Glomerular endothelial cell (primary cell): ENCODE measurements around the gene C2orf69. TPM values are rescaled to one million over a fixed set of nuclear protein-coding genes. Genes with fewer than 3 reads are reported as not detected.
A peak's percentile ranks its signal among the peaks of the same experiment; 100 is the strongest.
"Not testable (repeated sequence)": the region's sequence is repeated elsewhere in the genome, so short reads cannot be mapped to it uniquely, and the experiment has no call there.

Experiments used
- DNase-seq: peaks from one replicate; pipeline ENCODE4 v3.0.0-alpha.2; 2011; ENCODE audit warnings: low read depth, low spot score; ENCODE audit errors: extremely low read depth
- total RNA-seq: library from RNA; depleted of rRNA; stranded (reverse); fragments of >200 nt; gene quantifications from 2 replicates; pipeline ENCODE4 v1.2.3, GENCODE V29; 2015

The C2orf69 gene
- total RNA-seq, 1 donor from 2014 or later, result 9.7 TPM

DNA sequence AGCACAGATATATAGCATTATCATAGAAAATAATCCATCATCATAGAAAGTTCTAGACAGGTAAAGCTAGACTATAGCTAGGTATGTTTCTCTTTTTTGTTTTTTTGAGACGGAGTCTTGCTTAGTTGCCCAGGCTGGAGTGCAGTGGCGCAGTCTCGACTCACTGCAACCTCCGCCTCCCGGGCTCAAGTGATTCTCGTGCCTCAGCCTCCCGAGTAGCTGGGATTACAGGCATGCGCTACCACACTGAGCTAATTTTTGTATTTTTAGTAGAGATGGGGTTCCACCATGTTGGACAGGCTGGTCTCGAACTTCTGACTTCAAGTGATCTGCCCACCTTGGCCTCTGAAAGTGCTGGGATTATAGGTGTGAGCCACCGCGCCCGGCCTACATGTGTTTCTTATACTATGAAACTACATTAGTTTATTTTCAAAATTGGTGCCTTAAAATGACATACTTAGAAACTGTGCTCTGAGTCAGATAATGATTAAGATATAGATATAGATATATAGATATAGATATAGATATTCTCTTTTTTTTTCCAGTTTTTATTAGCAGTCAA is 1.5 kb downstream of the C2orf69 start:
- not testable (repeated sequence) for DNase-seq

DNA sequence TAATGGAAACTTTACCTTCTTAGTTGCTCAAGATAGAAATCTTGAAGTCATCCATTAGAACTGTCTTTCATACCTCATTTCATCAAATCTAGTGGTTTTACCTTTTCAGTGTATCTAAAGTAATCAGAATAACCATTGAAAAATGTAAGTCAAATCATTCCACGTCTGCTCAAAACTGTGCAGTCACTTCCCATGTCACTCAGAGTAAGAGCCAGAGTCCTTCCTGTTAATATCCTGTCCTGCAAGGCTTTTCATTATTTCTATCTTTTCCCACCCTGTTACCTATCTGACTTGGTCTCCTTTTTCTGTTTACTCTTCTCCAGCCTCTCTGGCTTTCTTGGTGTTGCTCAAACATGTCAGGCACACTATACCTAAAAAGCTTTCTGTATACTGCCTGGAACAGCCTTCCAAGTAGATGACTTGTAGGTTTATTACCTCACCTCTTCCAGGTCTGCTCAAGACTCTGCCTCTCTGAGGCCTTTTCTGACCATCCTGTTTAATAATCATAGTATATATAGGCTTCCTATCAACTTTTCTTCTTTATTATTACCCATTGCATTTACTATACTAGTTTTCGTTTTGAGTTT is 3.4 kb downstream of the C2orf69 start:
- no peak for DNase-seq

DNA sequence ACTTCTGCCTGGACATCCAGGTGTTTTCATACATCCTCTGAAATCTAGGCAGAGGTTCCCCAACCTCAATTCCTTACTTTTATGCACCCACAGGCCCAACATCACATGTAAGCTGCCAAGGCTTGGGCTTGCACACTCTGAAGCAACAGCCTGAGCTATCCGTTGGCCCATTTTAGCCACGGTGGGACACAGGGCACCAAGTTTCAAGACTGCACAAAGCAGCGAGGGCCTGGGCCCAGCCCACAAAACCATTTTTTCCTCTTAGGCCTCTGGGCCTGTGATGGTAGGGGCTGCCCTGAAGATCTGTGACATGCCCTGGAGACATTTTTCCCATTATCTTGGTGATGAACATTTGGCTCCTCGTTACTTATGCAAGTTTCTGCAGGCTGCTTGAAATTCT is 5.9 kb downstream of the C2orf69 start:
- no peak for DNase-seq

DNA sequence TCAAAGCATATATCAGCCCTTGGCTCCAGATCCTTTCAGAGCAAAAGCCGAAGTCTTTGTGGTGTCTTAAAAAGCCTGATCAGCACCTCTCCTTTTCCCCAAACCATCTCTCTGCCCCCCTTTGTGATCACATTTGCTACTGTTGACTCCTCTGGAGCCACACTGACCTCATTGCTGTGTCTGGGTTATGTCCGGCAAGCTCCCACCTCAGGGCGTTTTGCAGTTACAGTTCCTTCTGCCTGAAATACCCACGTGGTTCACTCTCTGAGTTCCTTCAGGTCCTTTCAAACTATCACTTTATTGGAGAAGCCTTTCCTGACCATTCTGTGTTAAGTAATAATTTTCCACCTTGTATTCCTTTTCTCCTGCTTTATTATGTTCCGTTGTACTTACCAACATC is 11.8 kb downstream of the C2orf69 start:
- DNase-seq, result no peak

DNA sequence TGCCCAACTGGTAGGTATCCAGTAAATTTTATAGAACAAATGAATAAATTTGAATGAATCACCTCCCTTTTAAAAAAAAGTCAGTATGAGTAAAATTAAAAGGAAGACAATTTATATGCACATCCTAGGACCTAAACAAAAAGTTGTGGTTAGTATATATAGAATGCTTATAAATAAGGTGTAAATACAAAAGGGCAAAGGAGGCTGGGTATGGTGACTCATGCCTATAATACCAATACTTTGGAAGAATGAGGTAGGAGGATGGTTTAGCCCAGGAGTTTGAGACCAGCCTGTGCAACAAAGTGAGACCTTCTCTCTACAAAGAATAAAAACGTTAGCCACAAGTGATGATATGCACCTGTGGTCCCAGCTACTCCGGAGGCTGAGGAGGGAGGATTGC is 12.8 kb downstream of the C2orf69 start:
- no peak for DNase-seq

DNA sequence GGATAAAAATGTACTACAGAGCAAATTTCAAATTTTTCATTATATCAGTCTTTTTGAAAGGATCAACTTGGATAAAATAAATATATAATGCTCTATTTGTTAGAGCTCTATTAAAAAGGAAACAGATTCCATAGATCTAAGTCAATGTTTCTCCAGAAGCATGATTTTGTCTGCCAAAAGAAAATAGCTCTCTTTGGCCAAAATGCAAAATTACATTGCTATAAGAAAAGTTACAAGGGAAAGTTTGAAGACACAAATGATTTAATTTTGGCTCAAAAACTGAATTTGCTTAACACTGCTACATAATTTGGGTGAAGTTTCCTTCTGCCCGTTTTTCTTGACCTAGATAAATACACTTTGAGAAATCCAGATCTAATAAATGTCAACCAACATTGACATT is 15.7 kb downstream of the C2orf69 start:
- DNase-seq, result no peak

DNA sequence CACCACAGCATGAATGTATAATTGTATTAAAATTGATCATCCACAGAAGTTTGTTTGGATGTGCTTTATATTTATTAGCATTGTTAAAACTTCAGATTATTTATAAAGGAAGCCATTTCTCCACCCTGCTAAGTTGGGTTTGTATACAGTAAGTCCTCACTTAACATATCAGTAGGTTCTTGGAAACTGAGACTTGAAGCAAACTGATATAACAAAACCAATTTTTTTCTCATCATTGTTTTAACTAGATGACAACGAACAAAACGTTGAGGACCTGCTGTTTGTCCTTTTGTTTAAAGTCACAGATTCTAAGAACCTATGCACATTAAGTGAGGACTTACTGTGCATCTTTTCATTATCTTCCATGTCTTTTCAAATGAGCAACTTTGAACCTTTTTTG is 17.1 kb downstream of the C2orf69 start:
- DNase-seq, result no peak

DNA sequence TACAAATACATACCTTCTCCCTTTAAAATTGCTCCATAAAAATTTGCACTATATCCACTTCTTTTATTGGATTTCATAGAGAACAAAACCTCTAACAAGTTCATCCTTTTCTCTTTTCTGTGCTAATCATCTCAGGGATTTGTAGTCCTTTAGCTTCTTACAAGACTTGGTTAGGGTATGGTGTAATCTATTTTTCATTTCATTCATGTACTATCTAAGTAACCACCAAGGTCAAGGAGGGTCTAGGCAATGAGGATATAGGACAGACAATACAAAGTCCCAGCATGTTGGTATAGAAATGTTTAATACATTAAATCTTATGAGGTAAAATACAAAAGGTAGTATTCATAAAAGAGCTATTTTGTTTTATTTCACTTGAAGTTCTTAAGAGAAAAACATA is 17.5 kb downstream of the C2orf69 start:
- DNase-seq, result no peak

DNA sequence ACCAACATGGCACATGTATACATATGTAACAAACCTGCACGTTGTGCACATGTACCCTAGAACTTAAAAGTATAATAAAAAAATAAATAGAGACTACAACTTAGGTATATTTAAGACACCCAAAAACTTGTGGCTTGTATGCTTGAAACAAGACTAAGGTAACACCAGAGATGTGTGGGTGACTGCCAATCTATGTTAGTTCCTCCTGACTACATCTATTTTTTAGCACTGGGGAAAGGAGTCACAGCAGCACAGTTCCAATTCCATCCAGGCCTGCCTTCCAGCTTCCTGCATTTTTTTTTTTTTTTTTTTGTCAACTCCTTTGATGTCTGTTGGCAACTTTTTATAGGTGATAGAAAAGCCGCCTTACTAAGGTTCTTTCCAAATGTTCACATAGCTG is 18.2 kb downstream of the C2orf69 start:
- DNase-seq, result no peak

DNA sequence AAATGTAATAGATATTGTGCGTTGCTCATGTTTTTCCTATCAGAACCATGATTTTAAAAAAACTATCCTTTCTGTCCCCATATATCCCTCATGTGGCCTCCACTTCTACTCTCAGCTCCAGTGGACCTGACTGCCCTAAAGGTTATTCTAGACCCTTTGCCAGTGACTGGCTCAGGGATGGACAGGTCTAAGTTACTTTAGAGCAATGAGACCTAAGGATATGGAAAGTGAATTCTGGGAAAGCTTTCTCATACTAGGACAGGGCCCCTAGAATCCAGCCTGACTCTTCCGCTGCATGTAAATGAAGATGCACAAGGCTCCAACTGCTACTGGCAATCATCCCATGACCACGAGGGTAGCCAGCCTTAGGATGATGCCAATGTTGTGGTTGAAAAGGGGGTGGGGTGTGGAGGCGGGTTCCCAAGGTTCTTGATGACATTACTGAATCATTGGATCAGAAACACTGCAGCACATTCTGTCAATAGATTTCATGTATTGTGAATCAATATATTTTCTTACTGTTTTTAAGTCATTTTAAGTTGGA is 21.3 kb downstream of the C2orf69 start:
- DNase-seq, result no peak

DNA sequence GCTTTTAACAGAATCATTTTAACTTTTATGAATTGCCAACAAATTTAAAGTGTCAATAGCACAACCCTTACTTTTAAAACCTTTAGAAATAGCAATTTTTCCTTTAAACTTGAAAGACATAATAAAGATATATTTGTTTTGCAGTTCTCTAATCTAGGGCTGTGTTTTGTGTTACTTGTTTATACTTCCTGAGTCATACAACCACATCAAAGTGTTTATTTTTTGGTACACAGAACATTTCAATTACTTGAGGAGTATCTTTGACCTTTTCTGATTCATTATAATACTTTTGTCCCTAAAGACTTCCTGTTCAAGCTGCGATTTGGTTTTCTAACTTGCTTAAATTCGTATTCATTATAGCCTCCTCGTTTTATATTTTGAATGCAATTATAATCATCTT is 22.4 kb downstream of the C2orf69 start:
- DNase-seq, result no peak

DNA sequence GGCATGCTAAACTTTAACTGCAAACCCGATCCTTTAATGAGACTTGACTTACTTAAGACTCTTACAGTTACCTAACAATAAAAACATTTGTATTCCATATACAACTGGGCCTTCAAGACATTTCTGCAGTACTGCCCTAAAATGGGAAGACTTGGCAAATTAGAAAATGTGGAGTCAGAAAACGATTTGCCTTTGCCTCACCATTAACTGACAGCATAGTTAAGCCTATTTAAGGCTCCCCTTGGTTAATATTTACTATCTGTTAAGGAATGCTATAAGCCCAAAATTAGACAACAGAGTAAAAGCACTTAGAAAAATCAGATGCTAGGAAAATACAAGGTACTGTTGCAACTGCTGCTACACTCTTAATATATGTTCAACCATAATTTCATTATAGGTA is 25.5 kb downstream of the C2orf69 start:
- no peak for DNase-seq

DNA sequence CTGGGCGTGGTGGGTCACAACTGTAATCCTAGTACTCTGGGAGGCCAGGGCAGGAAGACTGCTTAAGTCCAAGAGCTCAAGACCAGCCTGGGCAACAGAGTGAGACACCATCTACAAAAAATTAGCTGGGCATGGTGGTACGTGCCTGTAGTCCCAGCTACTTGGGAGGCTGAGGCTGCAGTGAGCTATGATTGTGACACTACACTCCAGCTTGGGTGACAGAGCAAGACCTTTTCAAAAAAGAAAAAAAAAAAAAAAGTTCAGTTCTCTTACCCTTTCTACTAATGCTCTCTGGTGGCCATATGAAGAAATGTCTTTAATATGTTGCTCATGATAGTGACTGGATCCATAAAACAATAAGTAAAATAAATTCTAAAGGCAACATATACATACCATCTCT is 29.3 kb downstream of the C2orf69 start:
- DNase-seq, result no peak

DNA sequence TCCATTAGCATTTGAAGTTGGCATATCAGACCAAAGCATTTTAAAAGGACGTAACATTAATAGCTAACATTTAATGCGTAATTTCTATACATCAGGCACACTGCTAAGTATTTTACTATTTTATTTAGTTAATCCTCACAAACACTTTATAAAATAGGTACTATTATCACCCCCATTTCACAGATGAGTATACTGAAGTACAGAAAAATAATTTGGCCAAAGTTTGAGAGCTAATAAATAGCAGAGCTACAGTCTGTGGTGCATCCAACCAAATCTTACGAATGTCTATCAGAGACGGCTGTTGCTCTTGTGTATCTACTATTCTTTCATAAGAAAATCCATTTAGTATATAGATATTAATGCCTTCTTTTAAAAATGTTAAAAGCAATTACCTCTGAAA is 32.3 kb downstream of the C2orf69 start:
- DNase-seq, result no peak

DNA sequence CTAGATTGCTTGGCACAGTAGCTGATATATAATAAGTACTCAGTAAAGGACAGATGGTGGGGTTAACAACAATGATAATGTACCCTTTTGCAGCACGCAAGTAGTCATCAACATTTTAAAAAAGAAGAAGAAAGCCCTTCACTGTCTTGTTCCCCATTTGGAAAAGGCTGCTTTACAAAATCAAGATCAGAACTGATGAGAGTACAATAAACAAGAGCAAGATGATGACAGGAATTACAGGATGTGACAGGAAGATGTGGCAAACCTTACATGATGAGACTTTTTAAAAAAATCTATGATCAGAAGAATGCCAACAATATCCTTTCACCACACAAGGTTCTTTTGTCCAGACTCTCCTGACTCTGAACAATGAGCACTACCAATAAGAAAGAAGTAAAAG is 35.1 kb downstream of the C2orf69 start:
- no peak for DNase-seq

DNA sequence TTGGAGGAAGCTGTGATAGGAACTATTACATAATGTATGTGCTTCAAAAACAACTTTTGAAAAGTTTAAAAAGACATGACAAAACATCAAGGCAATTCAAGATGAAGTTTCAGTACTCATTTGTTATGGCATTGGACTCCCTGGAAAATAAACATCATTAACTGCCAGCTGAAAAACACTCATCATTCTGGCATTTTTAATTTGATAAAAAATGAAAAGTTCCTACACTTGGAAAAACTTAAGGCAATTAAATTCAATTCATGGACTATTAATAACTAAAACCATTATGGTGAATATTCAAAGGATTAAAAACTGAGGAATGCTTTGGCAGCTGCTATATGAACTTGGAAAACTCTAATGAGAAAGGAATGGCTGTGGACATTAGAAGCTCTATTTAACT is 35.7 kb downstream of the C2orf69 start:
- no peak for DNase-seq

DNA sequence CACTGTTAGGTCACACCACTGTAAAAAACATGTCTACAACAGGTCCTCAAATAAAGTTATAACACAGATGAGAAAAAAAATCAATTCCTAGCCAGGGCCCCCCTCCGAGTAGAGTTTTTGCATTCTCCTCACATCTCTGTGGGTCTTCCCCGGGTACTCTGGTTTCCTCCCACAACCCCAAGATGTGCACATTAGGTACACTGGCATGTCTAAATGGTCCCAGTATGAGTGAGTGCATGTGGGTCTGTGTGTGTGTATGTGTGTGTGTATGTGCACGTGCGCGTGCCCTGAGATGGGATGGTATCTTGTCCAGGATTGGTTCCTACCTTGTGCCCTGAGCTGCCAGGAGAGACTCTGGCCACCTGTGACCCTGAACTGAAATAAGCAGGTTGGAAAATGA is 39.3 kb downstream of the C2orf69 start:
- no peak for DNase-seq

DNA sequence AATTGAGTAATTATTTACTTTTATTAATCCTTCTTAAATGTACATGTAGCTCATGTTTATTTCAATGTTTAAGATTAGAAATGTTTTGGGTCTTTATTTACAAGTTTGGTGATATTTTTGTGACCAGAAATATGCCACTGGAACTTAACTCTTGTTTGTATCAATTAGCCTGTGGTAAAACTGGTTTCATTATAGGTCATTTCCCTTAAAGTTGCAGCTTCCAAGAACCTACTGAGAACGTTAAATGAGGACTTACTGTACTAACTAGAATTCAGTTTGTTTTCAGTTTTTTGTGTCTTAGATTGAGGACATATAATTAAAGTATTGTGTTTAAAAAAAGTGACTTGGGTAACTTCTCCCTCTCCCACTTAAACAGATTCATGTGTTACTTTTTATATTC is 39.9 kb downstream of the C2orf69 start:
- no peak for DNase-seq

DNA sequence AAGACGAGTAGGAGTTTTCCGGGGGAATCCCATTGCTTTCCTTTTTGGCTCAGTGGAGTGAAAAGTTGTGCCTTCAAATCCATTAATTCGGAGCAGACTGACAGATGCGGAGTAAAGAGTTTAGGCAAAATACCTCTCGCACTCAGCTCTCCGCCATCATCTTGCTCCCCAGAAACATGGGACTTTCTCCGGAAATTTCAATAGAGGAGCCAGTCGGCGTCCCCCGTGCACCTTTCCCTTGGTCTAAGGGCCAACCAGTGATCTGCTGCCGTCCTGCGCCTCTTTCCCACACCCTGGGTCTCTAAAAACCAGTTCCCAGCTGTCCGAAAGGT is 43.9 kb downstream of the C2orf69 start:
- no peak for DNase-seq

DNA sequence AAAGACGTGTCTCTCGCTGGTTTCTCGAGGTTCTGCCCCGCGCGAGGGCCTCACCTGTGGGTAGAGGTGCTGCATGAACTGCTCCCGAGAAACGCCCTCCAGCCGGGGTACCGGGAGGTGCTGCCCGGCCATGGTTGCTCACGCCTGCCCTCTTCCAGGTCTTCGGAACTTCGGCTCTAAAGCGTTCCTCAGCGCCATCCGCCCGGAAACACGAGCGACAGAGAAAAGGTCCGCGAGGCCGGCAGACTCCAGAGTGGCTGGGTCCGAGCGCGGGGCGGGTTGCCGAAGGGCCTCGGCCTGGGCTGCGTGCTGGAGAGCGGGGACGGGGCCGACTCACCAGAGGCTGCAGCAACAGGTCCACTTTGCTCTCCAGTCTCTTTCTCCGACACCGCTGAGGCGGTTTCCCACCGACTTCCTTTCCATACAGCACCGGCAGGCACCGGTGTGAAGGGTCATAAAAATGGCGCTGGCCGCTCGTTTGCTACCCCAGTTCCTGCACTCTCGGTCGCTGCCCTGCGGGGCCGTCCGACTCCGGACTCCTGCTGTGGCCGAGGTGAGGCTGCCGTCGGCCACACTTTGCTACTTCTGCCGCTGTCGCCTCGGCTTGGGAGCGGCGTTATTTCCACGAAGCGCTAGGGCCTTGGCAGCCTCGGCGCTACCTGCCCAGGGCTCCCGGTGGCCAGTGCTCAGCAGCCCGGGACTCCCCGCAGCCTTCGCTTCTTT is 44.4 kb downstream of the C2orf69 start, which contains the start of the genes MAIP1 and TYW5:
Gene MAIP1, plus strand, starts transcription at position 244 of the 723 bp plus-strand sequence. Its CDS starts 217 bp downstream, at position 461.
Gene TYW5, minus strand, starts transcription at position 153 of the 723 bp plus-strand sequence. Its CDS starts 21 bp downstream, at position 132.
- DNase-seq, result peak; percentile 47

DNA sequence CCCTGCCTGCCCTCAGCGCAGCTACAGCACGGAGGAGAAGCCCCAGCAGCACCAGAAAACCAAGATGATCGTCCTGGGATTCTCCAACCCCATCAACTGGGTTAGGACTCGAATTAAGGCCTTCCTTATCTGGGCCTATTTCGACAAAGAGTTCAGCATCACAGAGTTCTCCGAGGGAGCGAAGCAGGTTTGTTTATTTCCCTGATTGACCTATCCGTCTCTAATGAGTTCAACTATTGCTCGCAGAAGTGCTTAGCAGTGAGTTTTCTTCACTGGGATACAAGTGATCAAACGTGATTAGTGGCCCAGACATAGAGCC is 44.9 kb downstream of the C2orf69 start:
- no peak for DNase-seq

DNA sequence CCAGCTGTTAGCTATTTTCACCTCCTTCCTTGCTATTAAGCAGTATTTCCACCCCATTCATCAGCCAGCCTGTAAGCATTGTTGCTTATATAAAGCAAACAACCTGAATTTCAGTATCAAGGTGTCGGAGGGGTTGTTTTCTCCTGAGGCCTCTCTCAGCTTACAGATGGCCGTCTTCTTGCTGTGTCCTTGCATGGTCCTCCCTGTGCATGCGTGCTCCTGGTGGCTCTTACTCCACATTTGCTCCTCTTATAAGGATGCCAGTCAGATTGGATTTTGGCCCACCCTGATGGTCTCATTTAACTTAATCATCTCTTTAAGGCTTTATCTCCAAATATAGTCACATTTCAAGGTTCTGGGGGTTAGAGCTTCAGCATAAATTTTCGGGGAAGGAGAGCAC is 46.9 kb downstream of the C2orf69 start:
- DNase-seq, result no peak
